Upper lobe of left lung (tissue), 6 donors: Measurements from ENCODE around the gene ARHGEF12. TPM values are rescaled to one million over a fixed set of nuclear protein-coding genes. Genes with fewer than 3 reads are reported as not detected.

Experiments used
- ATAC-seq, 2 donors: fragments of 200-7000 bp; cut with Tn5 transposase; one replicate each; pipeline ENCODE4 v1.9.1; 2022; ENCODE audit warnings: mild to moderate bottlenecking in 2 of 2, moderate library complexity in 2 of 2; ENCODE audit not compliant: low FRiP score in 2 of 2
- DNase-seq, 2 donors: peaks; one replicate each; pipeline ENCODE4 v3.0.0-alpha.2; 2019 to 2020
- H3K27ac ChIP-seq, 4 donors: fragments of 200-600 bp; sonication (generic); one replicate each; pipeline ENCODE4 v1.5.1; 2016 to 2019
- H3K27me3 ChIP-seq, 4 donors: fragments of 200-600 bp; sonication (generic); one replicate each; pipeline ENCODE4 v1.5.1; 2017 to 2019
- H3K36me3 ChIP-seq, 4 donors: fragments of 200-600 bp; sonication (generic); one replicate each; pipeline ENCODE4 v1.5.1; 2016 to 2019
- H3K4me1 ChIP-seq, 4 donors: fragments of 200-600 bp; sonication (generic); one replicate each; pipeline ENCODE4 v1.5.1; 2018 to 2019
- H3K4me3 ChIP-seq, 4 donors: fragments of 200-600 bp; sonication (generic); one replicate each; pipeline ENCODE4 v1.5.1; 2017 to 2019; ENCODE audit warnings: mild to moderate bottlenecking in 2 of 4, moderate library complexity in 1 of 4
- H3K9me3 ChIP-seq, 4 donors: fragments of 200-600 bp; sonication (generic); one replicate each; pipeline ENCODE4 v1.5.1; 2018 to 2019
- EP300 ChIP-seq, 4 donors: sonication (generic); formaldehyde crosslinking; IDR thresholded peaks; one replicate each; pipeline ENCODE4 v1.5.1; 2017; ENCODE audit warnings: antibody characterized with exemption in 4 of 4, control low read depth in 2 of 4
- POLR2A ChIP-seq, 4 donors: fragments of 450-650 bp; IDR thresholded peaks; one replicate each; pipeline ENCODE4 v1.5.1; 2016 to 2017; ENCODE audit warnings: antibody characterized with exemption in 4 of 4, mild to moderate bottlenecking in 2 of 4
- POLR2AphosphoS5 ChIP-seq, 2 donors: sonication (generic); formaldehyde crosslinking; IDR thresholded peaks; one replicate each; pipeline ENCODE4 v1.5.1; 2017; ENCODE audit warnings: antibody characterized with exemption in 2 of 2
- WGBS, 2 donors: methylation state at CpG; one replicate each; pipeline ENCODE4 v1.1.5; 2017 to 2018; 5-methylcytosine and 5-hydroxymethylcytosine counted together
- total RNA-seq, 6 donors: library from RNA; depleted of rRNA in 4 of 6; stranded (reverse); fragments of >200 nt in 4 of 6; gene quantifications; one replicate each; pipeline versions ENCODE4 v1.1.0 to v1.2.1, GENCODE V29; 2016 to 2021
- TF ChIP-seq, protein P1 (sequence below), 6 experiments: fragments of 450-650 bp in 4 of 6; fragments of 200-600 bp in 2 of 6; sonication (generic) in 2 of 6; IDR thresholded peaks; one replicate each; pipeline ENCODE4 v1.5.1; 2016 to 2019; ENCODE audit warnings: antibody characterized with exemption in 6 of 6
- donor health status: DM: no; HTN: no; CAD: no; lungs with moderate emphysema.
- donor health status: DM: no; HTN: yes; CAD: no; lungs with severe emphysema.

The ARHGEF12 gene
- total RNA-seq, 6 donors from 2014 or later: 90.1 to 170 (median 106) TPM

GRCh38 chr11:120293038-120293800 lies 43.0 kb upstream of the ARHGEF12 start:
- ATAC-seq (no peak), DNase-seq (no peak)
- Histone ChIP-seq H3K9me3 (no peaks in the 10 kb centered on the region), H3K27ac (no peak overlapping the region), H3K4me1 (no peaks in the 10 kb centered on the region), H3K36me3 (no peaks in the 10 kb centered on the region), H3K27me3 (no peaks in the 10 kb centered on the region), H3K4me3 (no peak overlapping the region)
- TF ChIP-seq EP300 (IDR thresholded peaks at IDR 0.05) (no peak), POLR2AphosphoS5 (IDR thresholded peaks at IDR 0.05) (no peak), POLR2A (IDR thresholded peaks at IDR 0.05) (no peak)
- TF ChIP-seq, protein P1, sequence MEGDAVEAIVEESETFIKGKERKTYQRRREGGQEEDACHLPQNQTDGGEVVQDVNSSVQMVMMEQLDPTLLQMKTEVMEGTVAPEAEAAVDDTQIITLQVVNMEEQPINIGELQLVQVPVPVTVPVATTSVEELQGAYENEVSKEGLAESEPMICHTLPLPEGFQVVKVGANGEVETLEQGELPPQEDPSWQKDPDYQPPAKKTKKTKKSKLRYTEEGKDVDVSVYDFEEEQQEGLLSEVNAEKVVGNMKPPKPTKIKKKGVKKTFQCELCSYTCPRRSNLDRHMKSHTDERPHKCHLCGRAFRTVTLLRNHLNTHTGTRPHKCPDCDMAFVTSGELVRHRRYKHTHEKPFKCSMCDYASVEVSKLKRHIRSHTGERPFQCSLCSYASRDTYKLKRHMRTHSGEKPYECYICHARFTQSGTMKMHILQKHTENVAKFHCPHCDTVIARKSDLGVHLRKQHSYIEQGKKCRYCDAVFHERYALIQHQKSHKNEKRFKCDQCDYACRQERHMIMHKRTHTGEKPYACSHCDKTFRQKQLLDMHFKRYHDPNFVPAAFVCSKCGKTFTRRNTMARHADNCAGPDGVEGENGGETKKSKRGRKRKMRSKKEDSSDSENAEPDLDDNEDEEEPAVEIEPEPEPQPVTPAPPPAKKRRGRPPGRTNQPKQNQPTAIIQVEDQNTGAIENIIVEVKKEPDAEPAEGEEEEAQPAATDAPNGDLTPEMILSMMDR (IDR thresholded peaks at IDR 0.05): no peak
- WGBS, 2 donors: 65 to 68% methylated on average over 5 of the region's 5 CpGs

GRCh38 chr11:120294096-120294495 lies 42.1 kb upstream of the ARHGEF12 start:
- TF ChIP-seq POLR2A (IDR thresholded peaks at IDR 0.05): no peak
- TF ChIP-seq, protein P1 (IDR thresholded peaks at IDR 0.05): no peak
- no peak for TF ChIP-seq POLR2AphosphoS5 (IDR thresholded peaks at IDR 0.05)
- TF ChIP-seq EP300 (IDR thresholded peaks at IDR 0.05): no peak
- 74 to 79% methylated on average over 2 to 5 of the region's 5 CpGs for WGBS, 2 donors
- H3K36me3 ChIP-seq: no peaks in the 10 kb centered on the region
- no peak overlapping the region for H3K4me3 ChIP-seq
- H3K27ac ChIP-seq: no peak overlapping the region
- no peaks in the 10 kb centered on the region for H3K9me3 ChIP-seq
- DNase-seq: no peak
- no peaks in the 10 kb centered on the region for H3K4me1 ChIP-seq
- no peaks in the 10 kb centered on the region for H3K27me3 ChIP-seq
- no peak for ATAC-seq

- Histone ChIP-seq H3K4me1 (peaks cover 0 to 4% (median 0%) of the 10 kb centered on the region in 4 donors), H3K27me3 (no peaks in the 10 kb centered on the region), H3K36me3 (no peaks in the 10 kb centered on the region), H3K9me3 (no peaks in the 10 kb centered on the region), H3K27ac (no peak overlapping the region), H3K4me3 (no peak overlapping the region)
- 44 to 49% methylated on average over 4 of the region's 4 CpGs for WGBS, 2 donors
- TF ChIP-seq, protein P1 (IDR thresholded peaks at IDR 0.05): no peak
- no peak for TF ChIP-seq EP300 (IDR thresholded peaks at IDR 0.05)
- no peak for TF ChIP-seq POLR2AphosphoS5 (IDR thresholded peaks at IDR 0.05)
- no peak for TF ChIP-seq POLR2A (IDR thresholded peaks at IDR 0.05)
- ATAC-seq: no peak
- DNase-seq: no peak
These were observed 41.1 kb upstream of the ARHGEF12 start for GRCh38 chr11:120295099-120295498.

GRCh38 chr11:120296554-120296953 lies 39.7 kb upstream of the ARHGEF12 start:
- ATAC-seq (no peak), DNase-seq (no peak)
- Histone ChIP-seq H3K27me3 (no peaks in the 10 kb centered on the region), H3K4me3 (no peak overlapping the region), H3K4me1 (peaks cover 0 to 9% (median 0%) of the 10 kb centered on the region in 4 donors), H3K9me3 (no peaks in the 10 kb centered on the region), H3K27ac (no peak overlapping the region), H3K36me3 (no peaks in the 10 kb centered on the region)
- WGBS, 2 donors: 91 to 96% methylated on average over 5 of the region's 5 CpGs
- TF ChIP-seq POLR2A (IDR thresholded peaks at IDR 0.05): no peak
- no peak for TF ChIP-seq POLR2AphosphoS5 (IDR thresholded peaks at IDR 0.05)
- TF ChIP-seq EP300 (IDR thresholded peaks at IDR 0.05): no peak
- TF ChIP-seq, protein P1 (IDR thresholded peaks at IDR 0.05): no peak

- ATAC-seq (no peak), DNase-seq (no peak)
- 89% methylated on average over 5 of the region's 5 CpGs for WGBS, 2 donors
- Histone ChIP-seq H3K27ac (no peak overlapping the region), H3K4me3 (no peak overlapping the region), H3K27me3 (no peaks in the 10 kb centered on the region), H3K36me3 (no peaks in the 10 kb centered on the region), H3K9me3 (no peaks in the 10 kb centered on the region), H3K4me1 (peaks cover 0 to 19% (median 9%) of the 10 kb centered on the region in 4 donors)
- no peak for TF ChIP-seq EP300 (IDR thresholded peaks at IDR 0.05)
- TF ChIP-seq, protein P1 (IDR thresholded peaks at IDR 0.05): no peak
- no peak for TF ChIP-seq POLR2AphosphoS5 (IDR thresholded peaks at IDR 0.05)
- no peak for TF ChIP-seq POLR2A (IDR thresholded peaks at IDR 0.05)
These were observed 37.8 kb upstream of the ARHGEF12 start for GRCh38 chr11:120298461-120298860.
